ENCODE data around the gene JAK3. TPM values are rescaled to one million over a fixed set of nuclear protein-coding genes. Genes with fewer than 3 reads are reported as not detected.

The JAK3 gene
- total and polyA plus RNA-seq, 2 of the 8 experiments (the other 6 are each of a cell fraction or from before 2014, with no cell fraction given): 4.0 to 4.7 TPM

DNA sequence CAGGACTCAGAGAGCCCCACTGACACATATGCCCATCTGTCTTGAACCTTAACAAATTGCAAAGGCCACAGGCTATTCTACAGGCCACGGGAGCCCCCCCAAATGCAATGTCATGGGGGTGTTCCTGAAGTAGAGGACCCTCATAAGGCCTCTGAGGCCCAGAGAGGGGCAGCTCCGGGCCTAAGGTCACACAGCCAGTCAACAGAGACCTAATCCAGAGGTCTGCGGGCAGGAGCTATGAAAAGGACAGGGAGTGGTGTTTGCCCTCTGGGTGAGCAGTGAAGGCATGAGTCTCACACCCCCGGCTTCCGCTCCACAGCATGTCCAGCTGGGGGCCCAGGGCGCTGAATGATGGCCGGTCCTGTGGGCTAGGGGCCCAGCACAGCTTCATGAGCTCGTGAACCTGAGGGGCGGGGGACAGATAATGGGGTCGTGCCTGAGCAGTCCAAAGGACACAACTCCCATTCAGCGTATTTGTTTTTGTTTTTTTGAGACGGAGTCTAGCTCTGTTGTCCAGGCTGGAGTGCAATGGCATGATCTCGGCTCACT, 21.2 kb downstream of the JAK3 start (continued):
- no peak for TF ChIP-seq SAP30 (IDR thresholded peaks at IDR 0.05; ENCODE audit: insufficient read depth, insufficient replicate concordance, low read length)
- no peak for TF ChIP-seq BRCA1 (IDR thresholded peaks at IDR 0.05; ENCODE audit: low read depth, low read length)
- no peak for TF ChIP-seq NANOG (IDR thresholded peaks at IDR 0.05; ENCODE audit: insufficient read depth, low read depth, low read length, poor library complexity, severe bottlenecking)
- no peak for TF ChIP-seq BACH1 (IDR thresholded peaks at IDR 0.05; ENCODE audit: low read length)
- TF ChIP-seq YY1 (IDR thresholded peaks at IDR 0.05; ENCODE audit: low read depth, low read length): no peak
- TF ChIP-seq, protein P1, sequence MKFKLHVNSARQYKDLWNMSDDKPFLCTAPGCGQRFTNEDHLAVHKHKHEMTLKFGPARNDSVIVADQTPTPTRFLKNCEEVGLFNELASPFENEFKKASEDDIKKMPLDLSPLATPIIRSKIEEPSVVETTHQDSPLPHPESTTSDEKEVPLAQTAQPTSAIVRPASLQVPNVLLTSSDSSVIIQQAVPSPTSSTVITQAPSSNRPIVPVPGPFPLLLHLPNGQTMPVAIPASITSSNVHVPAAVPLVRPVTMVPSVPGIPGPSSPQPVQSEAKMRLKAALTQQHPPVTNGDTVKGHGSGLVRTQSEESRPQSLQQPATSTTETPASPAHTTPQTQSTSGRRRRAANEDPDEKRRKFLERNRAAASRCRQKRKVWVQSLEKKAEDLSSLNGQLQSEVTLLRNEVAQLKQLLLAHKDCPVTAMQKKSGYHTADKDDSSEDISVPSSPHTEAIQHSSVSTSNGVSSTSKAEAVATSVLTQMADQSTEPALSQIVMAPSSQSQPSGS (IDR thresholded peaks at IDR 0.05; ENCODE audit: low read length): no peak

Data from H1 (cell line).